ENCODE measurements around the gene EML5. TPM values are rescaled to one million over a fixed set of nuclear protein-coding genes. Genes with fewer than 3 reads are reported as not detected.

Gene EML5
- total RNA-seq (2014; rRNA removed) (0.66 and 0.86 TPM in 2 replicates), Bru-seq, nascent RNA (percentile 47 among the genes with signal in this experiment), BruChase-seq, experiment 1, labeled RNA remaining after a 6-hour chase (percentile 45 among the genes with signal in this experiment), BruChase-seq, experiment 2, labeled RNA remaining after a 2-hour chase (percentile 48 among the genes with signal in this experiment)
- long read RNA-seq, partial matches to known transcripts, result 1 of 2 reads
- long read RNA-seq, other reads (novel, unspliced or antisense), result 1 of 2 reads

GRCh38 chr14:88792473-88793258, at the start of gene EML5:
EML5 (minus strand) TSS chr14:88792953; CDS start chr14:88792503, 450 bp downstream.
- H3K9ac ChIP-seq (ENCODE audit: low read length), result peak within 1 kb of the TSS; percentile 40
- 0 out of 2 replicates have a peak, but pooled peaks cover 4% of the 10 kb centered on the region for H3K27me3 ChIP-seq (ENCODE audit: low read length)
- peak within 1 kb of the TSS; percentile 89 for H3K4me2 ChIP-seq (ENCODE audit: low read length)
- no peaks in the 10 kb centered on the region for H3K9me3 ChIP-seq (ENCODE audit: low read length)
- H3F3A ChIP-seq (ENCODE audit: low read length, unreplicated experiment), result no peaks in the 10 kb centered on the region
- CTCF ChIA-PET, result interaction anchor here (0.6 to 1.6 kb wide), 3 partner anchors 125 to 279 kb away, joined by 3 to 7 read pairs (median 4); no protein-coding TSS in a partner anchor
- intact Hi-C loops (cut with micrococcal nuclease), result loop anchor here (5.0 kb wide), 1 partner anchor 75 kb away; no protein-coding TSS in a partner anchor
- H3K9me2 ChIP-seq (replicated peaks; ENCODE audit: low read length), result no peaks in the 10 kb centered on the region
- DNase-seq (peak; percentile 81), ATAC-seq (peak; percentile 86)
- no peak for TF ChIP-seq EZH2 (IDR thresholded peaks at IDR 0.05; ENCODE audit: low read length, unreplicated experiment)
- BruUV-seq (replicated peaks), result no TSS peak
- H3K4me3 ChIP-seq (ENCODE audit: low read length), result peak within 1 kb of the TSS; percentile 86
- POLR2A ChIA-PET (ENCODE audit: unreplicated experiment), result interaction anchor here (0.6 kb wide), 1 partner anchor 94 kb away, joined by 27 read pairs; no protein-coding TSS in a partner anchor
- H3K27ac ChIP-seq (ENCODE audit: low read length), result no peak within 1 kb of the TSS
- H3K79me2 ChIP-seq (ENCODE audit: low read length), result no peaks in the 10 kb centered on the region
- H3K4me1 ChIP-seq (ENCODE audit: insufficient read depth, low read length), result peaks cover 8% of the 10 kb centered on the region; the same call in 1 of the 2 replicates
- peak within 1 kb of the TSS; percentile 91 for H2AFZ ChIP-seq (ENCODE audit: low read length)
- no peaks in the 10 kb centered on the region for H3K36me3 ChIP-seq (ENCODE audit: low read depth, low read length)
- H4K20me1 ChIP-seq (ENCODE audit: low read length), result no peaks in the 10 kb centered on the region

GRCh38 chr14:88842414-88842813, 49.7 kb upstream of the EML5 start:
- ChIA-PET POLR2A (ENCODE audit: unreplicated experiment) (no interaction called here), CTCF (interaction anchor here (0.7 kb wide), 1 partner anchor 455 kb away, joined by 3 read pairs; no protein-coding TSS in a partner anchor)
- intact Hi-C loops (cut with micrococcal nuclease), result no loop called here
- ATAC-seq (no peak), DNase-seq (no peak)
- Histone ChIP-seq H3K9me3 (ENCODE audit: low read length) (no peaks in the 10 kb centered on the region), H3K36me3 (ENCODE audit: low read depth, low read length) (no peaks in the 10 kb centered on the region), H3K27ac (ENCODE audit: low read length) (no peak overlapping the region), H3K27me3 (ENCODE audit: low read length) (no peaks in the 10 kb centered on the region), H3K4me3 (ENCODE audit: low read length) (no peak overlapping the region), H3K4me2 (ENCODE audit: low read length) (no peak overlapping the region), H3K4me1 (ENCODE audit: insufficient read depth, low read length) (no peaks in the 10 kb centered on the region), H3K9me2 (replicated peaks; ENCODE audit: low read length) (no peaks in the 10 kb centered on the region), H3K79me2 (ENCODE audit: low read length) (no peaks in the 10 kb centered on the region), H4K20me1 (ENCODE audit: low read length) (no peaks in the 10 kb centered on the region), H2AFZ (ENCODE audit: low read length) (no peak overlapping the region), H3K9ac (ENCODE audit: low read length) (no peak overlapping the region), H3F3A (ENCODE audit: low read length, unreplicated experiment) (no peaks in the 10 kb centered on the region)
- no peak for TF ChIP-seq EZH2phosphoT487 (IDR thresholded peaks at IDR 0.05; ENCODE audit: borderline replicate concordance, low read length)
- TF ChIP-seq EZH2 (IDR thresholded peaks at IDR 0.05; ENCODE audit: low read length, unreplicated experiment), result no peak
- no peak for TF ChIP-seq CTCF (conservative IDR thresholded peaks at IDR 0.05; ENCODE audit: low read depth, low read length)
- no TSS peak for BruUV-seq (replicated peaks)

- BruUV-seq (replicated peaks), result no TSS peak
- H3F3A ChIP-seq (ENCODE audit: low read length, unreplicated experiment), result no peaks in the 10 kb centered on the region
- no peak overlapping the region for H3K27ac ChIP-seq (ENCODE audit: low read length)
- H3K4me2 ChIP-seq (ENCODE audit: low read length), result no peak overlapping the region
- ATAC-seq (no peak), DNase-seq (no peak)
- no peak overlapping the region for H3K9ac ChIP-seq (ENCODE audit: low read length)
- no peaks in the 10 kb centered on the region for H3K36me3 ChIP-seq (ENCODE audit: low read depth, low read length)
- H3K4me1 ChIP-seq (ENCODE audit: insufficient read depth, low read length), result no peaks in the 10 kb centered on the region
- no peaks in the 10 kb centered on the region for H3K27me3 ChIP-seq (ENCODE audit: low read length)
- H3K9me3 ChIP-seq (ENCODE audit: low read length), result no peaks in the 10 kb centered on the region
- ChIA-PET CTCF (interaction anchor here (0.7 kb wide), 1 partner anchor 455 kb away, joined by 3 read pairs; no protein-coding TSS in a partner anchor), POLR2A (ENCODE audit: unreplicated experiment) (no interaction called here)
- H3K9me2 ChIP-seq (replicated peaks; ENCODE audit: low read length), result no peaks in the 10 kb centered on the region
- H2AFZ ChIP-seq (ENCODE audit: low read length), result no peak overlapping the region
- TF ChIP-seq EZH2phosphoT487 (IDR thresholded peaks at IDR 0.05; ENCODE audit: borderline replicate concordance, low read length) (no peak), CTCF (conservative IDR thresholded peaks at IDR 0.05; ENCODE audit: low read depth, low read length) (no peak), EZH2 (IDR thresholded peaks at IDR 0.05; ENCODE audit: low read length, unreplicated experiment) (no peak)
- no peaks in the 10 kb centered on the region for H4K20me1 ChIP-seq (ENCODE audit: low read length)
- no peaks in the 10 kb centered on the region for H3K79me2 ChIP-seq (ENCODE audit: low read length)
- intact Hi-C loops (cut with micrococcal nuclease), result no loop called here
- no peak overlapping the region for H3K4me3 ChIP-seq (ENCODE audit: low read length)
Observed at GRCh38 chr14:88841741-88842140, 49.0 kb upstream of the EML5 start.
